HepG2 (cell line): Measurements from ENCODE around the gene DPH1. TPM values are rescaled to one million over a fixed set of nuclear protein-coding genes. Genes with fewer than 3 reads are reported as not detected.

ENCODE experiments used
- ARID2 ChIP-seq: sonication (generic); formaldehyde crosslinking; IDR thresholded peaks from 2 replicates; pipeline ENCODE4 v1.8.1; 2022; ENCODE audit warnings: mild to moderate bottlenecking, missing genetic modification reagents, borderline replicate concordance
- ATF7-NPFF ChIP-seq: sonication (generic); formaldehyde crosslinking; IDR thresholded peaks from 2 replicates; pipeline ENCODE4 v1.8.1; 2023; ENCODE audit warnings: mild to moderate bottlenecking, low read depth, missing genetic modification reagents, moderate library complexity
- GATA4 ChIP-seq: sonication (generic); IDR thresholded peaks from 2 replicates; pipeline ENCODE4 v1.6.1; 2016; ENCODE audit warnings: antibody characterized with exemption, low read depth, borderline replicate concordance
- GATAD1 ChIP-seq: IDR thresholded peaks from 2 replicates; pipeline ENCODE4 v1.6.1; 2016; ENCODE audit warnings: missing genetic modification reagents, missing compliant biosample characterization
- HMG20B ChIP-seq: conservative IDR thresholded peaks from 2 replicates; pipeline ENCODE4 v1.6.1; 2016; ENCODE audit warnings: missing genetic modification reagents, missing compliant biosample characterization
- IRF2 ChIP-seq: IDR thresholded peaks from 2 replicates; pipeline ENCODE4 v1.6.1; 2018; ENCODE audit warnings: missing genetic modification reagents, missing compliant biosample characterization
- KDM4B ChIP-seq: sonication (generic); formaldehyde crosslinking; IDR thresholded peaks from 2 replicates; pipeline ENCODE4 v1.4.0; 2020; ENCODE audit warnings: missing genetic modification reagents
- MLLT10 ChIP-seq: sonication (generic); formaldehyde crosslinking; IDR thresholded peaks from 2 replicates; pipeline ENCODE4 v1.4.0; 2020; ENCODE audit warnings: missing genetic modification reagents
- NFKB2 ChIP-seq: sonication (generic); formaldehyde crosslinking; IDR thresholded peaks from 2 replicates; pipeline ENCODE4 v1.4.0; 2020; ENCODE audit warnings: missing genetic modification reagents, borderline replicate concordance
- NFKBIZ ChIP-seq: IDR thresholded peaks from 2 replicates; pipeline ENCODE4 v1.6.1; 2018; ENCODE audit warnings: missing genetic modification reagents, missing compliant biosample characterization
- NR1H2 ChIP-seq: sonication (generic); formaldehyde crosslinking; IDR thresholded peaks from 2 replicates; pipeline ENCODE4 v1.8.1; 2022; ENCODE audit warnings: low read depth, missing genetic modification reagents, borderline replicate concordance
- RNF2 ChIP-seq: fragments of 450-650 bp; conservative IDR thresholded peaks from 2 replicates; pipeline ENCODE4 v1.6.1; 2016; ENCODE audit warnings: low read depth
- SIN3B ChIP-seq: fragments of 150-350 bp; IDR thresholded peaks from 2 replicates; pipeline ENCODE4 v1.6.1; 2014; ENCODE audit warnings: low read length
- ZNF136 ChIP-seq: sonication (generic); formaldehyde crosslinking; IDR thresholded peaks from 2 replicates; pipeline ENCODE4 v1.8.1; 2022; ENCODE audit warnings: low read depth, mild to moderate bottlenecking, moderate library complexity, missing genetic modification reagents
- ZNF180 ChIP-seq: sonication (generic); formaldehyde crosslinking; IDR thresholded peaks from 2 replicates; pipeline ENCODE4 v1.4.0; 2020; ENCODE audit warnings: low read depth, missing genetic modification reagents, borderline replicate concordance
- ZNF329 ChIP-seq: sonication (generic); formaldehyde crosslinking; IDR thresholded peaks from 2 replicates; pipeline ENCODE4 v1.9.0; 2021; ENCODE audit warnings: low read depth, mild to moderate bottlenecking, missing genetic modification reagents
- ZNF468 ChIP-seq: sonication (generic); formaldehyde crosslinking; IDR thresholded peaks from 2 replicates; pipeline ENCODE4 v1.8.0; 2022; ENCODE audit warnings: mild to moderate bottlenecking, moderate library complexity, missing genetic modification reagents
- ZNF484 ChIP-seq: sonication (generic); formaldehyde crosslinking; IDR thresholded peaks from 2 replicates; pipeline ENCODE4 v1.5.1; 2020; ENCODE audit warnings: mild to moderate bottlenecking, low read depth, missing genetic modification reagents, borderline replicate concordance
- ZNF501 ChIP-seq: sonication (generic); formaldehyde crosslinking; IDR thresholded peaks from 2 replicates; pipeline ENCODE4 v1.5.1; 2020; ENCODE audit warnings: mild to moderate bottlenecking, moderate library complexity, missing genetic modification reagents
- ZNF570 ChIP-seq: sonication (generic); formaldehyde crosslinking; IDR thresholded peaks from 2 replicates; pipeline ENCODE4 v1.4.0; 2020; ENCODE audit warnings: mild to moderate bottlenecking, missing genetic modification reagents, borderline replicate concordance
- ZNF7 ChIP-seq: IDR thresholded peaks from 2 replicates; pipeline ENCODE4 v1.6.1; 2016; ENCODE audit warnings: missing biosample characterization, missing genetic modification reagents
- polyA plus RNA-seq, 8 experiments: library from polyadenylated mRNA; depleted of rRNA in 3 of 8; stranded (reverse) in 7 of 8; unstranded in 1 of 8; fragments of >200 nt; fragmentation: Illumina TruSeq in 4 of 8; extraction: Trizol in 4 of 8; gene quantifications; 2 replicates each; pipeline versions ENCODE4 v1.2.1 to v1.2.3, GENCODE V29; 2011 to 2016; ENCODE audit warnings: low read depth in 4 of 8, missing spikeins in 1 of 8, mixed read lengths in 1 of 8; ENCODE audit not compliant: insufficient read depth in 1 of 8
- total RNA-seq, 5 experiments: library from RNA; depleted of rRNA; stranded (reverse); fragments of >200 nt; fragmentation: Illumina TruSeq; extraction: Trizol; gene quantifications; 2 replicates each; pipeline ENCODE4 v1.2.3, GENCODE V29; 2016; ENCODE audit warnings: low read depth in 1 of 5
- TF ChIP-seq, protein P1 (sequence below): sonication (generic); formaldehyde crosslinking; IDR thresholded peaks from 2 replicates; pipeline ENCODE4 v1.4.0; 2020; ENCODE audit warnings: missing genetic modification reagents
- TF ChIP-seq, protein P2 (sequence below): sonication (generic); formaldehyde crosslinking; IDR thresholded peaks from 2 replicates; pipeline ENCODE4 v1.9.0; 2022; ENCODE audit warnings: missing genetic modification reagents, mild to moderate bottlenecking, borderline replicate concordance
- TF ChIP-seq, protein P3 (sequence below): IDR thresholded peaks from 2 replicates; pipeline ENCODE4 v1.6.1; 2018; ENCODE audit warnings: missing genetic modification reagents
- TF ChIP-seq, protein P4 (sequence below): sonication (generic); formaldehyde crosslinking; IDR thresholded peaks from 2 replicates; pipeline ENCODE4 v1.5.0; 2020; ENCODE audit warnings: missing genetic modification reagents

DPH1 gene
- total and polyA plus RNA-seq, 2 of the 13 experiments (the other 11 are each of a cell fraction or from before 2014, with no cell fraction given) = 25.3 to 42.8 TPM

DNA sequence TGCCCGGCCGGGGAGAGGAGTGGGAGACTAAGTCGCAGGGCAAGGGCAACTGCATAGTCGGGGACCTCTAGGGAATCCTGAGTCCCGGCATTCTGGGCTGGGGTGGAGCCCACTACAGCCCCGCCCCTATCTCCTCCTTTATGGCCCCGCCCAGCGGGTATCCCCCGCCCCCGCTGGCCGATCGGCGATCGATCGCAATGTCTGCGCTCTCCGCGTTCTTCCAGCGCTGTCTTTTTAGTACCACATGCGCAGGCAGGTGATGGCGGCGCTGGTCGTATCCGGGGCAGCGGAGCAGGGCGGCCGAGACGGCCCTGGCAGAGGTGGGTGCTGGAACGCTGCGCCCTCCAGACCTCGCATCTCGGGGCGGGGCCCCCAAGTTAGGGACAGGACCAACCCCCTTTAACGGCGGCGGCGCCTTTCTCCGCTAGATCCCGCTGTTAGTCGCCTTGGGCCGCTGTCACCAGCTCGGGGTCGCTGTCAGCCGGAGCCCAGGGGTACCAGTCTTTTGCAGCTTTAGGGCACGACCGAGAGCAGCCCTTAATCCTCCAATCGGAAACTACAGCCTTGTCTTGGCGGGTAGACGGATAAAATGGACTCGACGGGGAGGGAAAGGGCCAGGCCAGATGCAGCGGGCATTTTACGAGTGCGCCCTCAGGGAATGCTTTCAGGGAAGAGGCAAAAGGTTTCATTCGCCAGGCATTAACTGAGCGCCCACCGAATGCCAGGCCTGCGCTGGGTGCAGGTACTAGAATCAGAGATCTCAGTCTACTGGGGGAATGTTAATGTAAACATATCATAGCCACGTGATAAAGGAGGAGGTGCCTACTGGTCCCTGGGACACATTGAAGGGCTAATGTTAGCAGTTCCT lies at the start of gene DPH1 (continued):
- TF ChIP-seq ARID2 (CRISPR knock-in tag) (peak; percentile 36; the same call in 1 of the 2 replicates), GATAD1 (CRISPR knock-in tag) (peak; percentile 94), HMG20B (0 out of 2 replicates have a peak, but pooled peaks have one; percentile 36), ZNF468 (CRISPR knock-in tag) (peak; percentile 92; the same call in 1 of the 2 replicates), ZNF180 (CRISPR knock-in tag) (no peak), GATA4 (0 out of 2 replicates have a peak, but pooled peaks have one; percentile 12), ATF7-NPFF (CRISPR knock-in tag) (0 out of 2 replicates have a peak, but pooled peaks have one; percentile 7), ZNF329 (no peak), RNF2 (no peak), NFKBIZ (CRISPR knock-in tag) (0 out of 2 replicates have a peak, but pooled peaks have one; percentile 64), NFKB2 (peak; percentile 77; the same call in 1 of the 2 replicates), NR1H2 (CRISPR knock-in tag) (0 out of 2 replicates have a peak, but pooled peaks have one; percentile 76), ZNF7 (CRISPR knock-in tag) (peak; percentile 5; the same call in 1 of the 2 replicates), ZNF501 (CRISPR knock-in tag) (peak; percentile 94), MLLT10 (0 out of 2 replicates have a peak, but pooled peaks have one; percentile 52), SIN3B (peak; percentile 80), KDM4B (CRISPR knock-in tag) (peak; percentile 59), ZNF570 (CRISPR knock-in tag) (no peak), ZNF484 (no peak), IRF2 (CRISPR knock-in tag) (peak; percentile 87), ZNF136 (peak; percentile 77; the same call in 1 of the 2 replicates)
- TF ChIP-seq, protein P1, sequence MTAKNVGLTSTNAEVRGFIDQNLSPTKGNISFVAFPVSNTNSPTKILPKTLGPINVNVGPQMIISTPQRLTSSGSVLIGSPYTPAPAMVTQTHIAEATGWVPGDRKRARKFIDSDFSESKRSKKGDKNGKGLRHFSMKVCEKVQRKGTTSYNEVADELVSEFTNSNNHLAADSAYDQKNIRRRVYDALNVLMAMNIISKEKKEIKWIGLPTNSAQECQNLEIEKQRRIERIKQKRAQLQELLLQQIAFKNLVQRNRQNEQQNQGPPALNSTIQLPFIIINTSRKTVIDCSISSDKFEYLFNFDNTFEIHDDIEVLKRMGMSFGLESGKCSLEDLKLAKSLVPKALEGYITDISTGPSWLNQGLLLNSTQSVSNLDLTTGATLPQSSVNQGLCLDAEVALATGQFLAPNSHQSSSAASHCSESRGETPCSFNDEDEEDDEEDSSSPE (CRISPR knock-in tag) = 0 out of 2 replicates have a peak, but pooled peaks have one; percentile 31
- TF ChIP-seq, protein P2, sequence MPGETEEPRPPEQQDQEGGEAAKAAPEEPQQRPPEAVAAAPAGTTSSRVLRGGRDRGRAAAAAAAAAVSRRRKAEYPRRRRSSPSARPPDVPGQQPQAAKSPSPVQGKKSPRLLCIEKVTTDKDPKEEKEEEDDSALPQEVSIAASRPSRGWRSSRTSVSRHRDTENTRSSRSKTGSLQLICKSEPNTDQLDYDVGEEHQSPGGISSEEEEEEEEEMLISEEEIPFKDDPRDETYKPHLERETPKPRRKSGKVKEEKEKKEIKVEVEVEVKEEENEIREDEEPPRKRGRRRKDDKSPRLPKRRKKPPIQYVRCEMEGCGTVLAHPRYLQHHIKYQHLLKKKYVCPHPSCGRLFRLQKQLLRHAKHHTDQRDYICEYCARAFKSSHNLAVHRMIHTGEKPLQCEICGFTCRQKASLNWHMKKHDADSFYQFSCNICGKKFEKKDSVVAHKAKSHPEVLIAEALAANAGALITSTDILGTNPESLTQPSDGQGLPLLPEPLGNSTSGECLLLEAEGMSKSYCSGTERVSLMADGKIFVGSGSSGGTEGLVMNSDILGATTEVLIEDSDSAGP (CRISPR knock-in tag) = peak; percentile 88
- TF ChIP-seq, protein P3, sequence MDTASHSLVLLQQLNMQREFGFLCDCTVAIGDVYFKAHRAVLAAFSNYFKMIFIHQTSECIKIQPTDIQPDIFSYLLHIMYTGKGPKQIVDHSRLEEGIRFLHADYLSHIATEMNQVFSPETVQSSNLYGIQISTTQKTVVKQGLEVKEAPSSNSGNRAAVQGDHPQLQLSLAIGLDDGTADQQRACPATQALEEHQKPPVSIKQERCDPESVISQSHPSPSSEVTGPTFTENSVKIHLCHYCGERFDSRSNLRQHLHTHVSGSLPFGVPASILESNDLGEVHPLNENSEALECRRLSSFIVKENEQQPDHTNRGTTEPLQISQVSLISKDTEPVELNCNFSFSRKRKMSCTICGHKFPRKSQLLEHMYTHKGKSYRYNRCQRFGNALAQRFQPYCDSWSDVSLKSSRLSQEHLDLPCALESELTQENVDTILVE (CRISPR knock-in tag) = peak; percentile 86
- TF ChIP-seq, protein P4, sequence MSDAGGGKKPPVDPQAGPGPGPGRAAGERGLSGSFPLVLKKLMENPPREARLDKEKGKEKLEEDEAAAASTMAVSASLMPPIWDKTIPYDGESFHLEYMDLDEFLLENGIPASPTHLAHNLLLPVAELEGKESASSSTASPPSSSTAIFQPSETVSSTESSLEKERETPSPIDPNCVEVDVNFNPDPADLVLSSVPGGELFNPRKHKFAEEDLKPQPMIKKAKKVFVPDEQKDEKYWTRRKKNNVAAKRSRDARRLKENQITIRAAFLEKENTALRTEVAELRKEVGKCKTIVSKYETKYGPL (CRISPR knock-in tag) = peak; percentile 72; the same call in 1 of the 2 replicates
